Anterior cingulate cortex (tissue), 58 donors: Measurements from ENCODE around the gene CDH23.
A peak's percentile ranks its signal among the peaks of the same experiment; 100 is the strongest.

ENCODE experiments used
- DNase-seq, 58 donors: peaks; one replicate each; lab custom pipeline; 2025; lab: John Stamatoyannopoulos, UW

The CDH23 gene

GRCh38 chr10:71783917-71784678 lies 387.4 kb downstream of the CDH23 start:
- no peak for DNase-seq

GRCh38 chr10:71784679-71785272 lies 388.1 kb downstream of the CDH23 start:
- DNase-seq = no peak

GRCh38 chr10:71788954-71789353 lies 392.2 kb downstream of the CDH23 start:
- DNase-seq = no peak

- DNase-seq = no peak
Observed at GRCh38 chr10:71789871-71790270, 393.2 kb downstream of the CDH23 start.

- DNase-seq = no peak
Observed at GRCh38 chr10:71790749-71791440, 394.2 kb downstream of the CDH23 start.

- DNase-seq = no peak
Observed at GRCh38 chr10:71795248-71795647, 398.5 kb downstream of the CDH23 start.

GRCh38 chr10:71796749-71797405 lies 400.2 kb downstream of the CDH23 start:
- DNase-seq = no peak

- DNase-seq = no peak
Observed at GRCh38 chr10:71797533-71798307, 401.0 kb downstream of the CDH23 start.

- DNase-seq = no peak
Observed at GRCh38 chr10:71798308-71798624, 401.5 kb downstream of the CDH23 start.

- DNase-seq = no peak
Observed at GRCh38 chr10:71799112-71799511, 402.4 kb downstream of the CDH23 start.

GRCh38 chr10:71799608-71800453 lies 403.1 kb downstream of the CDH23 start:
- DNase-seq = no peak

GRCh38 chr10:71801361-71801760 lies 404.6 kb downstream of the CDH23 start:
- DNase-seq = no peak

- DNase-seq = no peak
Observed at GRCh38 chr10:71802235-71802634, 405.5 kb downstream of the CDH23 start.

GRCh38 chr10:71802715-71803488 lies 406.2 kb downstream of the CDH23 start:
- DNase-seq = no peak

GRCh38 chr10:71804077-71804476 lies 407.4 kb downstream of the CDH23 start:
- DNase-seq = peak in 10 of 58 donors; percentile 10 to 67 (median 24)

GRCh38 chr10:71805776-71806703 lies 409.3 kb downstream of the CDH23 start:
- DNase-seq = peak in 10 of 58 donors; percentile 11 to 50 (median 38)

GRCh38 chr10:71806704-71807556 lies 410.2 kb downstream of the CDH23 start:
- no peak for DNase-seq
